ENCODE results near the gene MYL6. TPM values are rescaled to one million over a fixed set of nuclear protein-coding genes. Genes with fewer than 3 reads are reported as not detected.
"Not testable (repeated sequence)": the region's sequence is repeated elsewhere in the genome, so short reads cannot be mapped to it uniquely, and the experiment has no call there.

The MYL6 gene
- total RNA-seq = 707 TPM

GRCh38 chr12:56158029-56158925, at the start of gene MYL6:
Gene MYL6, plus strand, starts transcription at chr12:56158359. Its CDS starts 43 bp downstream, at chr12:56158402.
- peak; percentile 99 for DNase-seq

DNA sequence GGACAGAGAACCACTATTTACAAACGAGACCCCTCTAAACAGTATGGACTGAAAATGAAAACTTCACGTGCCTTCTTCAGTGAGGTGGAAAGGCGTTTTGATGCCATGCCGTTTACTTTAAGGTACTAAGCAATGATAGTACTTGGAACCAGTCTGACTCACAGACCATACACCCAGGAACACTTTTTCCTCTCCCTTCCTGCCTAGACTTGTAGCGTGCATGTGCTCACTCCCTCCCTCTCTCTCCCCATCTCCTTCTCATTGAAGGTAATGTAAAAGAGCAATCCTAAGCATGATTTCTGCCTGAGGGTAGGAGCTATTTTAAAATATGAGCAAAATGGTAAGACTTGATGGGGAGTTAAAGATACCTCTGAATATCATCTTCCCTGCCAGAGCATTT, 47.6 kb upstream of the MYL6 start:
- DNase-seq = no peak

DNA sequence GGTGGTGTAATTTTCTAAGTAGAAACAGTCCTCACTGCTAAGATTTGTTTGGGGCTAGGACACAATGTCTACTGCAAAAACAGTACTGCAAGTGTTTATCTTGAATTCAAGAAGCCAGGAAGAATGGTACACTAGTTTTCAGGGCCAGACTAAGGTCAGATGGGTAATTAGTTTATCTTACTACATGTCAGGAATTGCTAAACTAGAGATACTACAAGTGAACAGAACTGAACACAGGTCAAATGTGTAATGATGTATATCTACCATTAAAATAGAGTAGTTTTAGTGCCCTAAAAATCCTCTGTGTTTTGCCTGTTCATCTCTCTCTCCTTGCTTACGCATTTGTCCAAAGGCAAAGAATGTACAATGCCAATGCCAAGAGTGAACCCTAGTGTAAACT, 44.1 kb upstream of the MYL6 start:
- DNase-seq = no peak

GRCh38 chr12:56115329-56115728, 42.8 kb upstream of the MYL6 start:
- peak; percentile 48 for DNase-seq

DNA sequence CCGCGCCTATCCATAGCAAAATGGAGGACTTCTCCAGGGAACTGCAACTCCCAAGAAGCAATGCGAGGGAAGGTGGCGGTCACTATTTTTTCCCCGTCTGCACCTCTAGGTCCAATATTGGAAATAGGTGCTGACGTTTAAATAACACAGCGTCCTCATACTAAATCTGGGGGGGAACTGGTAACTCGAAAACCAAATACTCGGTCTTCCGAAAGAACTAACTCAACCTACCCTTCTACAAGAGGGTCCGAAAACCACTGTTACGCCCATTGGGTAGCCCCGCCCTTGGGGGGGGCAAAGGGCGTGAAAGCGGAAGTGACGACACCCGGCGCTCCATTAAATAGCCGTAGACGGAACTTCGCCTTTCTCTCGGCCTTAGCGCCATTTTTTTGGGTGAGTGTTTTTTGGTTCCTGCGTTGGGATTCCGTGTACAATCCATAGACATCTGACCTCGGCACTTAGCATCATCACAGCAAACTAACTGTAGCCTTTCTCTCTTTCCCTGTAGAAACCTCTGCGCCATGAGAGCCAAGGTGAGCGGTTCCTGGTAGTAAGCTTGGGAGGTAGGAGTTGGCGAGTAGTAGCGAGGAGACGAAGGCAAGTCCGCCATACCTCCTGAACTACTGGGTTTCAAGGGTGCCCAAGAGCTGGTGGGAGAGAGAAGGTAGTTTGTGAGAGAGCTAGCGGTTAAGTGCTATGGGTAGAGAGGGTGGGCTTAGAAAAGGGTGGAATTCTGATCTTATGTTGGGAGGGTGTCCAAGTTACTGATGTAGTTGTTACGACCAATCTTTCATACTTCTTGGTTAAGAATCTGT, 41.7 kb upstream of the MYL6 start, which contains the start of gene RPL41:
Gene RPL41, plus strand, starts transcription at position 367 of the 815 bp plus-strand sequence.
- DNase-seq = peak; percentile 99

DNA sequence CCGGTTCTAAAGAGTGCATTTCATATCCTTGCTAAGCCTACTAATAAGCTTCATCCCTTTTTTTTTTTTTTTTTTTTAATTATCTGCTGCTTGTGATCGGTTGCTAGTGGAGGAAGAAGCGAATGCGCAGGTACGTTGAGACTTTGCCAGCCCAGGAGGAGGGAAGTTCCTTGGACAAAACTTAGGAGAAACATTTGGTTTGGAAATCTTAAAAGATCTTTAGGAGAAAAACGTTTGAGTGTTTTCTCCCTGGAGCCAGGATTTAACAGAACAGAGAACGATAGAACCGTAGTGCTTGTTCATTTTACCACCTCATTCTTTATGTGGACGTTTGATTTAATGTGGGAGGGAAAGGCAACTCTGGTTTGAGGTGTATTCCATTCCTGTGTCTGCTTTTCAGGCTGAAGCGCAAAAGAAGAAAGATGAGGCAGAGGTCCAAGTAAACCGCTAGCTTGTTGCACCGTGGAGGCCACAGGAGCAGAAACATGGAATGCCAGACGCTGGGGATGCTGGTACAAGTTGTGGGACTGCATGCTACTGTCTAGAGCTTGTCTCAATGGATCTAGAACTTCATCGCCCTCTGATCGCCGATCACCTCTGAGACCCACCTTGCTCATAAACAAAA, 41.0 kb upstream of the MYL6 start:
- DNase-seq = not testable (repeated sequence)

DNA sequence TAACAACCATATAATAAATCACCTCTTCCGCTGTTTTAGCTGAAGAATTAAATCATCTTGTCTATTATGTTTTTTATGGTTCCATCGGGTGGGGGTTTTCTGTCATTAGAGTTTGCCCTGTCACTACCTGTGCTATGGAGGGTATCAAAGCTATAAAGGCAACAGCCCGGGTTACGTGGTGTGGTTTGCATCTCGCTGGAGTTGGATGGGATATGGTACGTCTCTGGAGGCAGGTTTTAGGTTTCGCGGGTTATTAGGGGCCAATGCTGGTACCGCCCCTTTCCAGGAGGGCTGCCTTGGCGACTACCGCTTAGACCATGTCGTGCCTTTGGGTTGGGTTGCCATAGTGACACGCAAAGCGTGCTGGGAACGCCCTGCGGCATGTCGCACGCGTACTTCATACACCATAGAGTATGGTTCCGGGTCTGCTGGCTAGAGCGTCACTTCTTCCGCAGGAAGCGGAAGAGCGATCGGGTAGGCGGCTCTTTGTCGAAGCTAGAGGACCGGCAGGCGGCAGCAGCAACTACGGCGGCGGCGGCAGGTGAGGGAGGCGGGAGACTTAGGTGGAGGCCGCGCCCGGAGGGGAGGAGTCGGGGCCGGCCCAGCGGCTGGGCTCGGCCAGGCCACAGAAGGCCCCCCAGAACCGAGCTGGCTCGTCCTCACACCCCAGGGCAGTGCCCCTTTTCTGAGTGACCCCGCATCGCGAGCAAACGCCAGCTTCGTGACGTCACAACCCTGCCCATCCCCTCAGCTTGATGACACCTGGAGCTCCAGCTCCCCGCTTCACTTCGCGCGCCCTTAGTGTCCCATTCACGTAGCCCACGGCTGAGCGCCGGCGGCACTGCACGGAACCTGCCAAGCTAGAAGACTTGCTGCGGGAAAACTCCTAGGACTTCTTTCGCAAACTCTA, 40.1 kb upstream of the MYL6 start, which contains the start of gene ZC3H10:
Gene ZC3H10, plus strand, starts transcription at position 489 of the 910 bp plus-strand sequence. CDS start 2,297 bp downstream, outside the sequence.
- DNase-seq = peak; percentile 99

- DNase-seq = no peak
These were observed 39.3 kb upstream of the MYL6 start for GRCh38 chr12:56118688-56119357.

DNA sequence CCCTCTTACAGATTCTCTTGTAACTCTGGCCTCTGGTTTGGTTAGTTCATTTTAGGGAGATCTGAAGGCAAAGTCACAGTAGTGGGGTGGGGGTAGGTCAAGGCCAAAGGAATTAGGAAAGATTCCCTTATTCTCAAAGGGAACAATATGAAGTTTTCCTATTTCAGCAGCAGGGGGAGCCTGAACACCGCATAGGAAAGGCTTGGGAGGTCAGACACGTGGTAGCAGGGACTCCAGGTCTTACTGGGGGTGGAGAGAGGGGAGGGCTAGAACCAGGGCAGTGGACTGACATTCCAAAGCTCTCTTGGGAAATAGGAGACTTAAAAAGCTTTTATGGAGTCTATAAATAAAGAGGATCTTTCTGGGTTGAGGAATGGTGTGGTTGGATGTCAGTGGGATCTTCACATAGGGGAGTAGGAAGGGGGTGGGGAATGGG, 38.8 kb upstream of the MYL6 start:
- DNase-seq = peak; percentile 93

GRCh38 chr12:56120158-56120846, 37.9 kb upstream of the MYL6 start:
- peak; percentile 19 for DNase-seq

DNA sequence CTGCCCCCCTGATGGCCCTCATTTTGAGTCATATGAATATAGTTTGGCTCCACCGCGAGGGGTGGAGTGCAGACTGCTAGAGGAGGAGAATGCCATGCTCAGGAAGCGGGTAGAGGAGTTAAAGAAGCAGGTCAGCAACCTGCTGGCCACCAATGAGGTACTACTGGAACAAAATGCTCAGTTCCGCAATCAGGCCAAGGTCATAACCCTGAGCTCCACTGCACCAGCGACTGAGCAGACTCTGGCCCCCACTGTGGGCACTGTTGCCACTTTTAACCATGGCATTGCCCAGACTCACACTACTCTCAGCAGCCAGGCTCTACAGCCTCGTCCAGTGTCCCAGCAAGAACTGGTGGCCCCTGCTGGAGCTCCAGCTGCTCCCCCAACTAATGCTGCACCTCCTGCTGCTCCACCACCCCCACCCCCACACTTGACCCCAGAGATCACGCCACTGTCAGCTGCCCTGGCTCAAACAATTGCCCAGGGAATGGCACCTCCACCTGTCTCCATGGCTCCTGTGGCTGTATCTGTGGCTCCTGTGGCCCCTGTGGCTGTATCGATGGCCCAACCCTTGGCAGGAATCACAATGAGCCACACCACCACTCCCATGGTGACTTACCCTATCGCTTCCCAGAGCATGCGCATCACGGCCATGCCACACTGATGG, 36.8 kb upstream of the MYL6 start:
- no peak for DNase-seq

GRCh38 chr12:56122637-56123036, 35.5 kb upstream of the MYL6 start:
- DNase-seq = peak; percentile 33

DNA sequence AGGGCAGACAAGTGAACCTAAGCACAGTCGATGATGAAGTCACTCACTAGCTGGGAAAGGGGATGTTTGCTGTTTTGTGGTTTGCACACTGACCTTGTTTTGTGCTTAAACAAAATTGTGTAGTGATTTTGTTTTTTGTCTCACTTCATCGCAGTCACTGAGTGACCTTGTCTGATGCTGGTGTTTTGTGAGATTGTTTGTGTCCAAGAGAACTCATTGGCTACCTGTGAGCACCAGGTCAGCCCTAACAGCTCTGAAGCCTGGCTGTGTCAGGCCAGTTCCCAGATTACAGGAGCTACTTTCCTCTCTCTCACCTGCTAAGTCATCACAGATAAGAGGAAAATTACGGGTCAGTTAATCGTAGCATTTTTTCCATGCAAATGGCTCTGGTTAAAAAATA, 34.0 kb upstream of the MYL6 start:
- no peak for DNase-seq

- DNase-seq = no peak
These were observed 31.4 kb upstream of the MYL6 start for GRCh38 chr12:56126732-56127239.

- no peak for DNase-seq
These were observed 30.7 kb upstream of the MYL6 start for GRCh38 chr12:56127485-56127887.

- peak; percentile 100 for DNase-seq
These were observed 30.1 kb upstream of the MYL6 start, which contains the start of gene ESYT1 for GRCh38 chr12:56127888-56128669. Gene ESYT1, plus strand, starts transcription at chr12:56128267. Its CDS starts 53 bp downstream, at chr12:56128320.

DNA sequence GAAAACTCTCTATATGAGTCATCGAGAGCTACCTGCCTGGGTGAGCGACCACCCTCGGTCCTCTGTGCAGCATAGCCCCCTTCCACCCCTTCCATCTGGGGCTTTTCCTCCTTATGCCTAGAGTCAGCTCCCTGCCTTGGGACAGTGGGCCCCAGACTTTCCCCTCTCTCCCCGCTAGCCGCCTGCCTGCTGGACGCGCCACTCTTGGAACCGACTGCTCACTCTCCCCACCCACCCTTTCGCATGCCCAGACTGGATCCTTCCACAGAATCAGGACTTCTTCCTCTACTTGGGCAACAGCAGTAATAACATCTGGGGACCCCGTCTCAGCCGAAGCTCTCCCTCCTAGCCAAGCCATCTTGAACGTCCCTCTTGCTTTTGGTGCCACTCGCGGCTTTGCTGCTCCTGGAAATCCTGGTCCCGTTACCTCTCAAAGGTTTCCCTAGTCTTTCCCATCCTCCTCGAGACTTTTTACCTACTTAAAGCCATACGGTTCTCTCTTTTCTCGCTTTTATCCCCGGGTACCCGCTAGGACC, 29.4 kb upstream of the MYL6 start:
- peak; percentile 51 for DNase-seq
